A673 (cell line): ENCODE data around the gene RNU6-9. TPM values are rescaled to one million over a fixed set of nuclear protein-coding genes. Genes with fewer than 3 reads are reported as not detected.
"Not testable (repeated sequence)": the region's sequence is repeated elsewhere in the genome, so short reads cannot be mapped to it uniquely, and the experiment has no call there.

Experiments used
- BruUV-seq: library from RNA; stranded (reverse); fragments of 400-500 nt; replicated peaks from 2 replicates; lab custom pipeline; 2021; lab: Mats Ljungman, UMichigan
- CTCF ChIA-PET: fragments of 300-600 bp; sonication (Branson Sonifier 250); formaldehyde crosslinking; loops from one replicate; lab custom pipeline; 2022; ENCODE audit warnings: antibody characterized with exemption; lab: Charles Lee
- POLR2A ChIA-PET: fragments of 300-600 bp; sonication (Branson Sonifier 250); formaldehyde crosslinking; loops from one replicate; lab custom pipeline; 2022; ENCODE audit warnings: antibody characterized with exemption; ENCODE audit not compliant: low non-redundant PET; lab: Charles Lee
- DNase-seq: peaks from one replicate; pipeline ENCODE4 v3.0.0-alpha.2; 2015; ENCODE audit warnings: low spot score
- H3K27ac ChIP-seq: fragments of 200-600 bp; sonication (generic); 2 replicates; pipeline ENCODE4 v1.5.1; 2016; ENCODE audit warnings: mixed run types, low read depth, mild to moderate bottlenecking, mixed read lengths, antibody characterized with exemption, low read length; ENCODE audit not compliant: poor library complexity, severe bottlenecking
- H3K27me3 ChIP-seq: fragments of 200-600 bp; sonication (generic); replicated peaks from 2 replicates; pipeline ENCODE4 v1.6.1; 2017; ENCODE audit warnings: mixed run types, low read depth, mild to moderate bottlenecking, mixed read lengths, antibody characterized with exemption, low read length; ENCODE audit not compliant: insufficient read depth, poor library complexity
- H3K36me3 ChIP-seq: fragments of 200-600 bp; sonication (generic); 2 replicates; pipeline ENCODE4 v1.6.1; 2016; ENCODE audit warnings: mixed run types, mild to moderate bottlenecking, mixed read lengths, antibody characterized with exemption, low read length; ENCODE audit not compliant: insufficient read depth, poor library complexity, severe bottlenecking
- H3K4me1 ChIP-seq: fragments of 200-600 bp; sonication (generic); 2 replicates; pipeline ENCODE4 v1.6.1; 2017; ENCODE audit warnings: mixed run types, mild to moderate bottlenecking, mixed read lengths, antibody characterized with exemption, low read length; ENCODE audit not compliant: insufficient read depth, poor library complexity, severe bottlenecking
- H3K4me3 ChIP-seq: fragments of 200-600 bp; sonication (generic); 2 replicates; pipeline ENCODE4 v1.5.1; 2016; ENCODE audit warnings: low read depth, mixed run types, mild to moderate bottlenecking, mixed read lengths, low read length; ENCODE audit not compliant: poor library complexity, severe bottlenecking
- H3K9me3 ChIP-seq: fragments of 200-600 bp; sonication (generic); 2 replicates; pipeline ENCODE4 v1.6.1; 2016; ENCODE audit warnings: mixed run types, low read depth, mild to moderate bottlenecking, mixed read lengths, antibody characterized with exemption, low read length; ENCODE audit not compliant: poor library complexity, severe bottlenecking
- EZH2 ChIP-seq: fragments of 200-600 bp; sonication (generic); IDR thresholded peaks from 2 replicates; pipeline ENCODE4 v1.6.1; 2017; ENCODE audit warnings: borderline replicate concordance, low read depth, mild to moderate bottlenecking, mixed read lengths, antibody characterized with exemption, low read length; ENCODE audit not compliant: poor library complexity, severe bottlenecking
- intact Hi-C: fragments of 100-400 bp; cut with micrococcal nuclease; formaldehyde crosslinking; loops from one replicate; pipeline ENCODE4 v1.10.0; 2022; ENCODE audit not compliant: unreplicated experiment
- total RNA-seq: library from RNA; stranded (reverse); gene quantifications from 2 replicates; pipeline ENCODE4 v1.2.3, GENCODE V29; 2021
- TF ChIP-seq, protein P1 (sequence below): fragments of 300-800, 200-600 bp; sonication (generic); conservative IDR thresholded peaks from 2 replicates; pipeline ENCODE4 v1.5.1; 2017; ENCODE audit warnings: low read depth, mild to moderate bottlenecking, antibody characterized with exemption, low read length, moderate library complexity, mixed read lengths

RNU6-9 gene
- total RNA-seq, 1 experiment from 2014 or later = not detected

GRCh38 chr19:853014-853585 lies 40.2 kb upstream of the RNU6-9 start:
- intact Hi-C loops = no loop called here
- DNase-seq = no peak
- TF ChIP-seq, protein P1, sequence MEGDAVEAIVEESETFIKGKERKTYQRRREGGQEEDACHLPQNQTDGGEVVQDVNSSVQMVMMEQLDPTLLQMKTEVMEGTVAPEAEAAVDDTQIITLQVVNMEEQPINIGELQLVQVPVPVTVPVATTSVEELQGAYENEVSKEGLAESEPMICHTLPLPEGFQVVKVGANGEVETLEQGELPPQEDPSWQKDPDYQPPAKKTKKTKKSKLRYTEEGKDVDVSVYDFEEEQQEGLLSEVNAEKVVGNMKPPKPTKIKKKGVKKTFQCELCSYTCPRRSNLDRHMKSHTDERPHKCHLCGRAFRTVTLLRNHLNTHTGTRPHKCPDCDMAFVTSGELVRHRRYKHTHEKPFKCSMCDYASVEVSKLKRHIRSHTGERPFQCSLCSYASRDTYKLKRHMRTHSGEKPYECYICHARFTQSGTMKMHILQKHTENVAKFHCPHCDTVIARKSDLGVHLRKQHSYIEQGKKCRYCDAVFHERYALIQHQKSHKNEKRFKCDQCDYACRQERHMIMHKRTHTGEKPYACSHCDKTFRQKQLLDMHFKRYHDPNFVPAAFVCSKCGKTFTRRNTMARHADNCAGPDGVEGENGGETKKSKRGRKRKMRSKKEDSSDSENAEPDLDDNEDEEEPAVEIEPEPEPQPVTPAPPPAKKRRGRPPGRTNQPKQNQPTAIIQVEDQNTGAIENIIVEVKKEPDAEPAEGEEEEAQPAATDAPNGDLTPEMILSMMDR = no peak
- no peak for TF ChIP-seq EZH2
- H3K4me3 ChIP-seq = no peak overlapping the region
- no peaks in the 10 kb centered on the region for H3K27me3 ChIP-seq
- BruUV-seq = no TSS peak
- no peak overlapping the region for H3K27ac ChIP-seq
- H3K4me1 ChIP-seq = no peaks in the 10 kb centered on the region
- CTCF ChIA-PET = no interaction called here
- no peaks in the 10 kb centered on the region for H3K9me3 ChIP-seq
- no peaks in the 10 kb centered on the region for H3K36me3 ChIP-seq
- POLR2A ChIA-PET = no interaction called here

DNA sequence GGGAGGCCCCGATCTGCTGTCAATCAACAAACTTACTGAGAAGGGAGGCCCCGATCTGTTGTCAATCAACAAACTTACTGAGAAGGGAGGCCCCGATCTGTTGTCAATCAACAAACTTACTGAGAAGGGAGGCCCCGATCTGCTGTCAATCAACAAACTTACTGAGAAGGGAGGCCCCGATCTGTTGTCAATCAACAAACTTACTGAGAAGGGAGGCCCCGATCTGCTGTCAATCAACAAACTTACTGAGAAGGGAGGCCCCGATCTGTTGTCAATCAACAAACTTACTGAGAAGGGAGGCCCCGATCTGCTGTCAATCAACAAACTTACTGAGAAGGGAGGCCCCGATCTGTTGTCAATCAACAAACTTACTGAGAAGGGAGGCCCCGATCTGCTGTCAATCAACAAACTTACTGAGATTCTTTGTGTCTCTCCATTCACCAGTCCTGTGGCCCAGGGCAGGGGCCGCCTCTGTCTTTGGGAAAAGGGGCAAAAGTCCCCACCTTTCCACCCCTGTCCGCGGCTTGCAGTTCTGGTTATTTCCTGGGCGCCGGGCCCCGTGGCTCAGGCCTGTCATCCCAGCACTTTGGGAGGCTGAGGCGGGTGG lies 39.6 kb upstream of the RNU6-9 start:
- H3K27ac ChIP-seq, intact Hi-C loops, H3K27me3 ChIP-seq, H3K4me1 ChIP-seq, DNase-seq, H3K9me3 ChIP-seq, H3K4me3 ChIP-seq, H3K36me3 ChIP-seq, BruUV-seq: not testable (repeated sequence)
- POLR2A ChIA-PET = interaction anchor here (0.7 kb wide), 1 partner anchor 130 kb away, joined by 3 read pairs; the partner anchor contains the start of gene WDR18
- CTCF ChIA-PET = interaction anchor here (0.5 kb wide), 2 partner anchors 188 to 323 kb away, joined by 4 to 10 read pairs; no protein-coding TSS in a partner anchor

- H3K36me3 ChIP-seq = no peaks in the 10 kb centered on the region
- ChIA-PET CTCF (interaction anchor here (0.5 kb wide), 2 partner anchors 189 to 323 kb away, joined by 4 to 10 read pairs; no protein-coding TSS in a partner anchor), POLR2A (interaction anchor here (0.7 kb wide), 1 partner anchor 129 kb away, joined by 3 read pairs; the partner anchor contains the start of gene WDR18)
- no peaks in the 10 kb centered on the region for H3K4me1 ChIP-seq
- H3K4me3 ChIP-seq = no peak overlapping the region
- no peaks in the 10 kb centered on the region for H3K9me3 ChIP-seq
- H3K27me3 ChIP-seq = no peaks in the 10 kb centered on the region
- DNase-seq = no peak
- H3K27ac ChIP-seq = no peak overlapping the region
- TF ChIP-seq, protein P1 = no peak
- no TSS peak for BruUV-seq
- intact Hi-C loops = no loop called here
Measured at GRCh38 chr19:854549-854948, 38.7 kb upstream of the RNU6-9 start.
